GM08714 (cell line): Measurements from ENCODE around the gene MAVS.
A peak's percentile ranks its signal among the peaks of the same experiment; 100 is the strongest.

Source experiments
- H3K4me3 ChIP-seq: fragments of 200-500 bp; sonication (Bioruptor generic); 2 replicates; pipeline ENCODE4 v1.5.1; 2014; ENCODE audit warnings: mild to moderate bottlenecking, low read length, inconsistent platforms
- ZNF274 ChIP-seq: IDR thresholded peaks from 2 replicates; pipeline ENCODE4 v1.6.1; 2012; ENCODE audit warnings: mild to moderate bottlenecking, low read depth, low read length

The MAVS gene

DNA sequence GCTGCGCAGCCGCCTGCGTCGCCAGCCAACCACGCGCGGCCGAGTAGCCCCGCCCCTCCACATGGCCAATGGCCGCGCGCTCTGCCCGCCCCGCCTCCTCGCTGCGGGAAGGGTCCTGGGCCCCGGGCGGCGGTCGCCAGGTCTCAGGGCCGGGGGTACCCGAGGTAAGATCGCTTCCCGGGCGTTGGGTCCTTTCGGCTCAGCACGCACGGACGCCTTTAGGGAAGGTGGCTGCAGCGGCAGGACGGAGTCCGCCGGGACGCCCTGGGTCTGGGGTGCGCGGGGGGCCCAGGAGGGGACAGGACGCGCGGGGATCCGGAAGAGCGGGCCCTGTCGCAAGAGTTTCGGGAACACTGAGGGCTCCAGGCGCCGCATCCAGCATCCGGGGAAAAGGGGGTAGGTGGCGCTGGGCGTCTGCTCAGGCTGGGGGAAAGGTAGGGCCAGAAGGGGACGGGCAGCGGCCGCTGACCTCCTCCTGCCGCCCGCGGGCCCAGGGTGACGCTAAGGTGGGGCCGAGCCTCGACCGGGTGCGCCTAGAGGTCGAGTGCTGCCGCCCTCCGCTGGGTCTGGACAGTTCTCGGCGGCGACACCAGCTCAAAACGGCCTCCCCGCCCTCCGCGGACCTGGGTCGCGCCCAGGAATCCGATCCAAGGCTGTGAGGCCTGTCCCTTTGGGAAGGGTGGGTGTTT is at the start of gene MAVS:
Gene MAVS, plus strand, starts transcription at position 95 of the 689 bp plus-strand sequence. CDS start 7,791 bp downstream, outside the sequence.
- peak within 1 kb of the TSS; percentile 86 for H3K4me3 ChIP-seq
- no peak for TF ChIP-seq ZNF274

DNA sequence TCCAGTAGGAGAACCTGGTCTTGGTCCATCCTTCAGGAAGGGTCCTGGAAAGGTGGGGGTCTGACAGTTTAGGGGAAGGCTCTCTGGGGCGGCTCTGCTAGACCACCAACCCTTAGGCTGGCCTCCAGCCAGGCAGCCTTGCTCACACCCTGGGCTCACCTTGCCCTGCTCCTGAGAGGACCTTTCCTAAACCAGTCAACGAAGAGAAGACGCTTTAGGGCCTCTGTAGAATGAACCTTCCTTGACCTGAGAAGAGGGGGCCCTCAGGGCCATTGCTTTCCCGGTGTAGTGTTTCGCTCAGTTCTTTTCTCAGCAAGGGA is 49.4 kb upstream of the MAVS start:
- TF ChIP-seq ZNF274 = no peak
- peak overlapping the region; percentile 82 for H3K4me3 ChIP-seq

DNA sequence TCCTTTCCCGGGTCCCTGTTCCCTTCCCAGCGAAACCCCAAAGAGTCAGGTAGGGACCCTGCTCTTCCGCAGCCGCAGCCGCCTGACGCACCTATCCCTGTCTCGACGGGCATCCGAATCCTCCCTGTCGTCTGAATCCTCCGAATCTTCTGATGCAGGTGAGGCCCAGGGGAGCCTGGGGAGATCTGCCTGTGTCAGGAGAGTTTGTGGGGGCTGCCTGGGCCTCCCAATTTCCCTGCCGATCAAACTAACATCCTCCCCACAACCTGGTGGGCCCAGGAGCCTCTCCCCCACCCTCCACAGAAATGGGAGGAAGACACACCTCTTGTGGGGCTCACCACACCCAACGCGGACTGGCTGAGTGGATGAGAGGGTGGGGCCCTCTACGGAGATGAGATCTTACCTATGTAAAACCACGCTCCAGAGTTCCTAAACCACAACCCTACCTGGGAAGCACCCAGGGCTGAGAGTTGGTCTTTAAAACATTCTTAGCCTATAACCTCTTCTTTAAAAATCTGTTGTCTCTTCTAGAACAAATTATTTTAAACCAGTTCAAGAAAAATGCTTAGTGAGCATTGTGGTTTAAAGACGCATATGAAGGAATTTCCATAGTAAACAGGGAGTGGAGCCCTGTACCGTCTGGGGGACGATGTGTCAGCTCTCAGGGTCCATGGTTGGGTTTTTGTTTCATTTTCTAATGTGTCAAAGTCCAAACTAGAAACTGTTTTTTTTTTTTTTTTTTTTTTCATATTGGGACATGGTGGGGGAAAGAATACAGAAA is 48.9 kb upstream of the MAVS start:
- no peak for TF ChIP-seq ZNF274
- H3K4me3 ChIP-seq = peak overlapping the region; percentile 82; the same call in 1 of the 2 replicates

DNA sequence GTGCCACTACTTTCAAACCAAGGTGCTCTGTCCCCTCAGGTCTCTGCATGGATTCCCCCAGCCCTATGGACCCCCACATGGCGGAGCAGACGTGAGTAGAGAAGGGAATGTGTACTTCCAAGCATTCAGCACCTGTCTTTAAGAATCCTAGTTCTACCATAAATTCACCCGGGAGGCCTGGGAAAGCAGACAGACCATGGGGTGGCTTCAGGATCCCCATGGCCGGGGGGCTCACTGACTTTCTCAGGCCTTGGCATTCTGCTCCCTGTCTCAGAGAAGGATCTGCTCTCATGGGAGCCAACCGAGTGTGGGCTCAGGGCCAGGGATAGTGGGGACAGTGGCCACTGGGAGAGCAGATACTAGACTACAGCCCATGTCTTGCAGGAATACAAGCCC is 48.3 kb upstream of the MAVS start:
- peak overlapping the region; percentile 30; the same call in 1 of the 2 replicates for H3K4me3 ChIP-seq
- no peak for TF ChIP-seq ZNF274

DNA sequence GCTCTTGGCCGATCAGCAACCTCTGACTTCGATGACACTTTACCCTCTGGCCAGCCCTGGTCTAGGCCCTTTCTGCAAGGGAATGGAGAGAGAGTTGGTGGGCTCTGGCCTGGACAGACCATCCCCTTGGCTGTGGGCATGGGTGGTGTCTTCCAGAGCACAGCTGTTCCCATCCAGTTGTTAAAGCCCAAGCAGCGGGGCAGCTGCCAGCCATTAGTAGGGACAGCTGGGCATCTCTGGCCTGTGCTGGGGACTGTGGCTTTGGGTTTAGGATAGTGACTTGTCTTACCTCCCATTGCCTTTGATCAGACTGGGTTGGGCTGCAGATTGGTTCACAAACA is 47.8 kb upstream of the MAVS start:
- no peak for TF ChIP-seq ZNF274
- H3K4me3 ChIP-seq = no peak overlapping the region; the same call in 1 of the 2 replicates

DNA sequence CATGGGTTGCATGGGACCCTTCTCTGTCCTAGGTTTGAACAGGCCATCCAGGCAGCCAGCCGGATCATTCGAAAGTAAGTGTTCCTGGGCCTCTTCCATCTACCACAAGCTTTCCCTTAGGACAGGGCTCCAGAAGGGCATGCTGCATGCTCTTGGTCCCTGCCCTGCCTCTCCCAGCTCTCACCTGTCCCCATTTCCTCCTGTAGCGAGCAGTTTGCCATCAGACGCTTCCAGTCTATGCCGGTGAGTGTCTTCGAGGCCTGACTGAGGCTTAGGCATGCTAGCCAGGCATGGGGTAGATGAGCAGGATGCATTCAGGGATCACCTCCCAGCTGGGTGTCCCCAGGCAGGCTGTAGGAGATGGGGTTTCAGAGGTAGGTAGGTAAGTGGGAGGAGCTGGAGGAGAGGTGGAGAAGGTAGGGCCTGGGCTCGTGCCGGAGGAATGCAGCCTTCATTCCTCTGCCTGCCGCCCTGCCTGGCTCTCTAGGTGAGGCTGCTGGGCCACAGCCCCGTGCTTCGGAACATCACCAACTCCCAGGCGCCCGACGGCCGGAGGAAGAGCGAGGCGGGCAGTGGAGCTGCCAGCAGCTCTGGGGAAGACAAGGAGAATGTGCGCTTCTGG is 46.3 kb upstream of the MAVS start:
- no peak for TF ChIP-seq ZNF274
- no peak overlapping the region for H3K4me3 ChIP-seq

DNA sequence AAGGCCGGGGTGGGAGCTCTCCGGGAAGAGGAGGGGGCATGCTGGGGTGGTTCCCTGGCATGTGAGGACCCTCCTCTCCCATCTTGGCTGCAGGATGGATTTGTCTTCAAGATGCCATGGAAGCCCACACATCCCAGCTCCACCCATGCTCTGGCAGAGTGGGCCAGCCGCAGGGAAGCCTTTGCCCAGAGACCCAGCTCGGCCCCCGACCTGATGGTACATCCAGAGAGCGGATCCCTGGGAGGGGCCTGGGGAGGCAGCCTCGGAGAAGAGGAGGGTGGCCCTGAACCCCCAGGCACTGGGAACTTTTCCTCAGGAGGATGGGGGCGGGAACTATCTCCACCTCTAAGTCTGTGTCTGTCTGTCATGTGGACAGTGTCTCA is 45.8 kb upstream of the MAVS start:
- H3K4me3 ChIP-seq = no peak overlapping the region
- no peak for TF ChIP-seq ZNF274

DNA sequence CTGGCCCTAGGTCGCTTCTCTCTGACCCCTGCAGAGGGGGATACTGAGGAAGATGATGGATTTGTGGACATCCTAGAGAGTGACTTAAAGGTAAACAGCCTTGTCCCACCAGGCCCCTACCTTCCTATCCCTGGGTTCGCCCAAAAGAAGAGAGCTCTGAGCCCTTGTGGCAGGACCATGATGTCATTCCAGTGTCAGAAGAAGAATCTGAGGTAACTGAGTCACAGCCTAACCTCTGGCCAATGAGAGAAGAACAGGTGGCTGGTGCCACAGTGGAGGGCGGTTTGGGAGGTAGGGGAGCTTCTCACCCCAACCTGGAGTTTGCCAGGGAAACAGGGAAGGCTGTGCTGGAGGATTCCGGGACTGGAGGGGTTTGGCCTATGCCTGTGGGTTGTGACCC is 45.3 kb upstream of the MAVS start:
- no peak overlapping the region for H3K4me3 ChIP-seq
- TF ChIP-seq ZNF274 = no peak

DNA sequence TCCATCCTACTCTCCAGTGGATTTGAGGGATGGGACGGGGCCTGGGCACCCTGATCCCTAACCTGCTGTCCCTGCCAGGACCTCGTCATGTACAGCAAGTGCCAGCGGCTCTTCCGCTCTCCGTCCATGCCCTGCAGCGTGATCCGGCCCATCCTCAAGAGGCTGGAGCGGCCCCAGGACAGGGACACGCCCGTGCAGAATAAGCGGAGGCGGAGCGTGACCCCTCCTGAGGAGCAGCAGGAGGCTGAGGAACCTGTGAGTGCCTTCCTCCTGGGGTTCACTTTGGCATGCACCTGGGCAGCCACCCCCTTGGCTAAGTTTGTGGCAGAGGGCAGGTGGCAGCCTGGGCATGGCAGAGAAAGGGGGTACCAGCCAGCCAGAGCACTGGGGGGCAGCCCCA is 44.8 kb upstream of the MAVS start:
- no peak for TF ChIP-seq ZNF274
- H3K4me3 ChIP-seq = no peak overlapping the region

DNA sequence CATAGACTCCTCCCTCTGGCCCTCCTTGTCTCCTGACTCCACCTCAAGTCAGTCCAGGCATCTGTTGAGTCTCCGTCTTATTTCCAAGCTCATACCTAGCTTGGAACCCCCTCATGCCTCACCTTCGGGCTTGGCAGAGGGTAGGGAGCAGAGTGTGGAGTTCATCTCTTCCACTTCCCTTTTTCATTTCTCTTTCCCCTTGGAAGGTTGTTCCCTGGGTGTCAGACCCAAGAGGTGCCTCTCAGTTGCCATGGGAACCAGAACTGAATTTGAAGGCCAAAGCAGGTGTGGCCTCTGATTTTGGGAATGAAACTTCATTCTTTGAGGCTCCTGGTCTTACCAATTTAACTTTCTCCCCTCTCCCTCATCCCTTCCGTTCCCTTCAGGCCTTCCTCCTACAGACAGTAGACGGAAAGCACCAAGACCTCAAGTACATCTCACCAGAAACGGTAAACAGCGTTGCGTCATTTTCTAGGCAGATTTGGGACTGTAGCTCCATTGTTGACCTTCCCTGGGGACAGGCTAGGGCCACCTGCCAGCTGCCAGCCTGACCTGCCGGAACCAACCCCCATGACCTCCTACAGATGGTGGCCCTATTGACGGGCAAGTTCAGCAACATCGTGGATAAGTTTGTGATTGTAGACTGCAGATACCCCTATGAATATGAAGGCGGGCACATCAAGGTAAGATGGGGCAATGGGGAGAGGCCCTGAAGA is 44.0 kb upstream of the MAVS start:
- TF ChIP-seq ZNF274 = no peak
- no peak overlapping the region for H3K4me3 ChIP-seq

DNA sequence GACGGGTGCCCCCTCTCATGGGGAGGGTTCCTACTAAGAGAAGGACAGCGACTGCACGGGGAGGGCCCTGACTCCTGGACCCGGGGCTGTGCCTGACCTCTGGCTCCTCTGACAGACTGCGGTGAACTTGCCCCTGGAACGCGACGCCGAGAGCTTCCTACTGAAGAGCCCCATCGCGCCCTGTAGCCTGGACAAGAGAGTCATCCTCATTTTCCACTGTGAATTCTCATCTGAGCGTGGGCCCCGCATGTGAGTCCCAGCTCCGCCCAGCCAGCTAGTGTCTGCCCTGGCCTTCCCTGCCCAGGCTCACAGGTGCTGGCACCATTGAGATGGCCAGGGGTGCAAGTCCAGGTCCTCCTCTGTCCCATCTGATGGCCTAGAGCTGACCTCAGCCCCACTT is 43.3 kb upstream of the MAVS start:
- H3K4me3 ChIP-seq = no peak overlapping the region
- no peak for TF ChIP-seq ZNF274

DNA sequence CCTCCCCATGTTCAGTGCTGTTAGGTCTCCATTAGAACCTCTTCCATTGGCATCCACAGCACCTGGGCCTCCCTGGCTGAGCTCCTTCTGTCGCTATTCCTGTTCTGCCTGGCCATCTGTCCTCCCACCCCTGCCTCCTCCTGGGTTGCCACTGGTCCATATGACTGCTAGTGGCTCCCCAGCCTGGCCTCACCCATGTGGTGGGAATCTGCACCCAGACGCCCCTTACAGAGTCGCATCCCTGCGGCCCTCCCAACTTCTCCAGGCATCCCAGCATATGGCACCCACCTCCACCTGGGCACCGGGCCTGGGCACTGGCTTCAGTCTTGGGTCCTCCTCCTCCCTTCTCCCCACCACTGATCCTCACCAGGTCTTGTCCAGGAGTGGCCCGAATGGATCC is 42.8 kb upstream of the MAVS start:
- no peak overlapping the region for H3K4me3 ChIP-seq
- no peak for TF ChIP-seq ZNF274

DNA sequence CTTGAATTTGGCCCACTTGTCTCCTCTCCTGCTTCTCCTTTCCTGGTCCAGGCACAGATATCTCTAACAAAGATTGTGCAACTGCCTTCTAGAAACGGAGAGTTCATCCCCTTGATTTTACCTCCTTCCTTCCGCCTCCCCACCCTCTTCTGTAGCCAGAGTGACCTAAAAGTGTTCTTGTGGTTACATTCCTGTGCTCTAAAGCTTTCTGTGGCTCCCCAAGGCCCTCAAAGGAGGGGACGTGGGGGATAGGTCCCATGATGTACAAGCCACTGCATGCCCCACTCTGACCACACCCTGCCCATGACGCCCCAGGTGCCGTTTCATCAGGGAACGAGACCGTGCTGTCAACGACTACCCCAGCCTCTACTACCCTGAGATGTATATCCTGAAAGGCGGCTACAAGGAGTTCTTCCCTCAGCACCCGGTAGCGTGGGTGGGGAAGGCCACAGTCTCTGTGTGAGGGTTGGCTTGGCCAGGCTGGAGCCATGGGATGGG is 42.3 kb upstream of the MAVS start:
- no peak overlapping the region for H3K4me3 ChIP-seq
- no peak for TF ChIP-seq ZNF274

DNA sequence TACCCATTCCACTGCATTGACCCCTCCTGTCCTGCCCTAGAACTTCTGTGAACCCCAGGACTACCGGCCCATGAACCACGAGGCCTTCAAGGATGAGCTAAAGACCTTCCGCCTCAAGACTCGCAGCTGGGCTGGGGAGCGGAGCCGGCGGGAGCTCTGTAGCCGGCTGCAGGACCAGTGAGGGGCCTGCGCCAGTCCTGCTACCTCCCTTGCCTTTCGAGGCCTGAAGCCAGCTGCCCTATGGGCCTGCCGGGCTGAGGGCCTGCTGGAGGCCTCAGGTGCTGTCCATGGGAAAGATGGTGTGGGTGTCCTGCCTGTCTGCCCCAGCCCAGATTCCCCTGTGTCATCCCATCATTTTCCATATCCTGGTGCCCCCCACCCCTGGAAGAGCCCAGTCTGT is 41.9 kb upstream of the MAVS start:
- H3K4me3 ChIP-seq = no peak overlapping the region
- no peak for TF ChIP-seq ZNF274
